GM12891 (cell line): ENCODE measurements around the gene F7.

Experiments
- PAX5 ChIP-seq: IDR thresholded peaks from 2 replicates; pipeline ENCODE4 v1.6.1; 2011; ENCODE audit warnings: low read length, moderate library complexity, mild to moderate bottlenecking; ENCODE audit not compliant: insufficient read depth, severe bottlenecking
- POLR2A ChIP-seq: IDR thresholded peaks from 2 replicates; pipeline ENCODE4 v1.6.1; 2011; ENCODE audit warnings: low read depth, low read length, control low read depth
- POLR2AphosphoS5 ChIP-seq: IDR thresholded peaks from 2 replicates; pipeline ENCODE4 v1.6.1; 2011; ENCODE audit warnings: low read depth, low read length, control low read depth
- POU2F2 ChIP-seq: IDR thresholded peaks from 2 replicates; pipeline ENCODE4 v1.6.1; 2011; ENCODE audit warnings: low read depth, mild to moderate bottlenecking, control low read depth, low read length, moderate library complexity
- SPI1 ChIP-seq: IDR thresholded peaks from 2 replicates; pipeline ENCODE4 v1.6.1; 2011; ENCODE audit warnings: low read depth, low read length, control low read depth
- TAF1 ChIP-seq: IDR thresholded peaks from 2 replicates; pipeline ENCODE4 v1.6.1; 2011; ENCODE audit warnings: low read depth, low read length, control low read depth

- no peak for TF ChIP-seq TAF1
- TF ChIP-seq POLR2A, result no peak
- TF ChIP-seq POLR2AphosphoS5, result no peak
- no peak for TF ChIP-seq PAX5
- TF ChIP-seq POU2F2, result no peak
- TF ChIP-seq SPI1, result no peak
Observed at GRCh38 chr13:113160983-113161382, 55.4 kb downstream of the F7 start.
